GM19193 (cell line): ENCODE measurements around the gene SLC2A9.

Source experiments
- POLR2A ChIP-seq: IDR thresholded peaks from 4 replicates; pipeline ENCODE4 v1.6.1; 2011; ENCODE audit not compliant: insufficient read depth, insufficient read length; ENCODE audit errors: extremely low read depth

The SLC2A9 gene

GRCh38 chr4:10002278-10002677 lies 19.0 kb downstream of the SLC2A9 start:
- no peak for TF ChIP-seq POLR2A

DNA sequence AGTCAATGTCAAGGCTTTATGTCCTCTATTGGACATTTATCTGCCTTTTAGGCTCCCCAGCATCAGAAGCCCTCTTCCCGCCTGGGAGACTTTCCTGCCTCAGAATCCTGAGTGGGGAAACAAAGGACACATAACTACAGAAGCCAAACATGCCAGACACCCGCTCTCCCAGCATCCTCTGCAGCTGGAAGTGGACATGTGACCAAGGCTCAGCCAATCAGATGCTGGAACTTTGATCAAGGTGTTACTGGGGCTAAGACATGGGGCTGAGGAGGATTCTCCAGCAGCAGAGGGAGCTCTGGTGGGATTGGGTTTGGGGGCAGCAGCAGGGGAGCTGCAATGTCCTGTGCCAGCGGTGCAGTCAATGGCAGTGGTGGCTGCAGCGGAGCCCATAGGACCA lies 19.5 kb downstream of the SLC2A9 start:
- TF ChIP-seq POLR2A, result no peak

GRCh38 chr4:9999956-10000561 lies 21.2 kb downstream of the SLC2A9 start:
- no peak for TF ChIP-seq POLR2A

GRCh38 chr4:9997886-9998285 lies 23.4 kb downstream of the SLC2A9 start:
- TF ChIP-seq POLR2A, result no peak

GRCh38 chr4:9996319-9997110 lies 24.8 kb downstream of the SLC2A9 start:
- TF ChIP-seq POLR2A, result no peak

DNA sequence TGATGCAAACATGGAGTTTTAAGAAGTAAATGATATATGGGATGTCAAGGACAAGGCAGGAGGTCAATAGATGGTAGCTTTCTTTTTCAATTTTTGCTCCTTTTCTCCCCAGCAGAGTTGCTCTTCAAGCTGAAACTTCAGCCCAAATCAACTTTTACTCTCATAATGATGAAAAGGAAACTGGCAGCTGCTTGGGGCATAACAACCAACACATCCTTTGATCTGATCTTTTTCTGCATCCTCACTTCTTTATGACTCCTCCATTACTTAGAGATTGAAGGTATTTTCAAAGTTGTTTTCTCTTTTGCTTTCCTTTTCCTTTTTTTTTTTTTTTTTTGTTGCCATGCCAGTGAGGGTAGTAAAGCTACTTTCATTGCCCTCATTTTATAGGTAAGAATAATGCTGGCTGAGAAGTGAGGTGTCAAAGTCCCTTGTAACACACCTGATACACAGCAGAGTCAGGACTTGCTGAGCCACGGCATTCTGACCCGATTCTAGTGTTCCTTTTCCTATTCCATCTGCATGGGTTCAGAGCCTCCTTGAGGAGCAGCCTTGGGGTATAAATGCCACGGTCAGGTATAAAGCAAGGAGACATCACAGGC lies 26.9 kb downstream of the SLC2A9 start:
- no peak for TF ChIP-seq POLR2A

GRCh38 chr4:9989918-9990635 lies 31.2 kb downstream of the SLC2A9 start:
- TF ChIP-seq POLR2A, result no peak

DNA sequence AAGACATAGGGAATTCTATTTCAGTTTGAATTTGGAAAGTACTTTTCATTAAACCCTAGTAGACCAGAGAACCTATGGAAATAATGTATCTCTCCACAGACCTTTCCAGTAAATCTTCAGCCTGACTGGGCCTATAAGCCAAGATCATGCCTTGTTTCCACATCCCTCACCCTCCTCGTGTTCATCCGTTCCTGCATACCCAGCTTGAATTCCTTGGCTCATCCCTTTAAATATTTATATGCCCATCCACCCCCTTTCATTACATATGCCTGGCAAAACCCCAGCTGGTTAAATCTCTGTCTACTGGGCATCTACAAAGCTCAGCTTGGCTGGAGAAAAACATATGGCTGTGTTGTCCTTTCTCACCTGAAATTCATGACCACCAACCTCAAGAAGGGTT lies 32.4 kb downstream of the SLC2A9 start:
- TF ChIP-seq POLR2A, result no peak

GRCh38 chr4:9988363-9988749 lies 32.9 kb downstream of the SLC2A9 start:
- TF ChIP-seq POLR2A, result no peak

- no peak for TF ChIP-seq POLR2A
Observed at GRCh38 chr4:9987749-9988362, 33.4 kb downstream of the SLC2A9 start.

GRCh38 chr4:9984621-9985020 lies 36.7 kb downstream of the SLC2A9 start:
- no peak for TF ChIP-seq POLR2A

DNA sequence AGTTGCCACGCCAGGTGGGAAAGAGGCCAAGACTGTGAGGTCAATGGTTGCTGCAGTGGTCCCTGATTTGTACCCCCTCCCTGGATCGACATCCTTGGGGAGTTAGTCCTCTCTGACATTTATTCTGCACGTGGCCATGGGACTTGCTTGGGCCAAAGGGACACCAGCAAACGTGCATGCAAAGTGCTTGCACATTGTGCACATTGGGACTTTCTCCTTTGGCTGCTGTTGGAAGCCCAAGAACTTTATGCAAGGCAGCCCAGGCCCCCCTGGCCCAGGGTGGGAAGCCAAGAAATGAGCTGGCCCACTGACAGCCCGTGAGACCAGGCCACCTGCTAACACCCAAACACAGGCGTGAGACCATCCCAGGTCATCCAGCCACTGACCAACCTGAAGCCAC lies 38.1 kb downstream of the SLC2A9 start:
- no peak for TF ChIP-seq POLR2A

GRCh38 chr4:9980898-9981297 lies 40.4 kb downstream of the SLC2A9 start:
- no peak for TF ChIP-seq POLR2A

- TF ChIP-seq POLR2A, result no peak
Observed at GRCh38 chr4:9979101-9979701, 42.1 kb downstream of the SLC2A9 start.
